RWPE1 (cell line): Measurements from ENCODE around the gene RERE.

Source experiments
- CTCF ChIA-PET: fragments of 350-600 bp; sonication (Branson Sonifier 250); formaldehyde crosslinking; extraction: SDS; loops from one replicate; lab custom pipeline; 2021; lab: Yijun Ruan, JAX
- POLR2A ChIA-PET: fragments of 400-600 bp; formaldehyde crosslinking; extraction: SDS; loops from one replicate; lab custom pipeline; 2020; ENCODE audit warnings: antibody characterized with exemption; ENCODE audit not compliant: low non-redundant PET; lab: Yijun Ruan, JAX
- DNase-seq: peaks from one replicate; pipeline ENCODE4 v3.0.0; 2012; ENCODE audit warnings: low spot score
- H3K27ac ChIP-seq: fragments of 450-650 bp; 2 replicates; pipeline ENCODE4 v1.5.1; 2017
- TF ChIP-seq, protein P1 (sequence below): fragments of 450-650 bp; conservative IDR thresholded peaks from 2 replicates; pipeline ENCODE4 v1.5.1; 2017; ENCODE audit warnings: low read depth, mild to moderate bottlenecking

The RERE gene

DNA sequence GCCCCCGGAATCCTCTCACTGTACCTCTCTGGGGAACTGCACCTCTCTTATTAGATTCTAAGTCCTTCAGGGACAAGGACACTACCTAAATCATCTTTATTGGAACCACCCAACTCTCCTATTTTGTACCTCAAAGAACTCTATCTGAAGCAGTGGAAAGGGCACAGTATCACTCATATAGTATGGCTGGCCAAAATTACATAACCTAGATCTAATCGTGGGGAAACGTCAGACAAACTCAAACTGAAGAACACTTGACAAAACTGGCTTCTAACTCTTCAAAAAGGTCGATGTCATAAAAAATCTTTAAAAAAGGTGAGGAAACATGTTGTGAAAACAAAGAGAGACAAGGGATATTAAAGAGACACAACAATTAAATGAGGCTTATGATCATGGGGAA lies 289.5 kb downstream of the RERE start:
- peak overlapping the region; percentile 80 for H3K27ac ChIP-seq
- TF ChIP-seq, protein P1, sequence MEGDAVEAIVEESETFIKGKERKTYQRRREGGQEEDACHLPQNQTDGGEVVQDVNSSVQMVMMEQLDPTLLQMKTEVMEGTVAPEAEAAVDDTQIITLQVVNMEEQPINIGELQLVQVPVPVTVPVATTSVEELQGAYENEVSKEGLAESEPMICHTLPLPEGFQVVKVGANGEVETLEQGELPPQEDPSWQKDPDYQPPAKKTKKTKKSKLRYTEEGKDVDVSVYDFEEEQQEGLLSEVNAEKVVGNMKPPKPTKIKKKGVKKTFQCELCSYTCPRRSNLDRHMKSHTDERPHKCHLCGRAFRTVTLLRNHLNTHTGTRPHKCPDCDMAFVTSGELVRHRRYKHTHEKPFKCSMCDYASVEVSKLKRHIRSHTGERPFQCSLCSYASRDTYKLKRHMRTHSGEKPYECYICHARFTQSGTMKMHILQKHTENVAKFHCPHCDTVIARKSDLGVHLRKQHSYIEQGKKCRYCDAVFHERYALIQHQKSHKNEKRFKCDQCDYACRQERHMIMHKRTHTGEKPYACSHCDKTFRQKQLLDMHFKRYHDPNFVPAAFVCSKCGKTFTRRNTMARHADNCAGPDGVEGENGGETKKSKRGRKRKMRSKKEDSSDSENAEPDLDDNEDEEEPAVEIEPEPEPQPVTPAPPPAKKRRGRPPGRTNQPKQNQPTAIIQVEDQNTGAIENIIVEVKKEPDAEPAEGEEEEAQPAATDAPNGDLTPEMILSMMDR = no peak
- CTCF ChIA-PET = interaction anchor here (0.6 kb wide), 1 partner anchor 9 kb away, joined by 5 read pairs; no protein-coding TSS in a partner anchor
- POLR2A ChIA-PET = no interaction called here
- DNase-seq = no peak

- H3K27ac ChIP-seq = peak overlapping the region; percentile 88
- ChIA-PET CTCF (interaction anchor here (0.7 to 1.1 kb wide), 2 partner anchors 61 to 201 kb away, joined by 3 read pairs; no protein-coding TSS in a partner anchor), POLR2A (no interaction called here)
- TF ChIP-seq, protein P1 = no peak
- peak; percentile 68 for DNase-seq
Observed at GRCh38 chr1:8525558-8526275, 291.7 kb downstream of the RERE start.

- POLR2A ChIA-PET = no interaction called here
- CTCF ChIA-PET = interaction anchor here (0.5 kb wide), 1 partner anchor 158 kb away, joined by 3 read pairs; no protein-coding TSS in a partner anchor
- DNase-seq = no peak
- H3K27ac ChIP-seq = peak overlapping the region; percentile 88
- TF ChIP-seq, protein P1 = no peak
Observed at GRCh38 chr1:8525216-8525557, 292.3 kb downstream of the RERE start.

DNA sequence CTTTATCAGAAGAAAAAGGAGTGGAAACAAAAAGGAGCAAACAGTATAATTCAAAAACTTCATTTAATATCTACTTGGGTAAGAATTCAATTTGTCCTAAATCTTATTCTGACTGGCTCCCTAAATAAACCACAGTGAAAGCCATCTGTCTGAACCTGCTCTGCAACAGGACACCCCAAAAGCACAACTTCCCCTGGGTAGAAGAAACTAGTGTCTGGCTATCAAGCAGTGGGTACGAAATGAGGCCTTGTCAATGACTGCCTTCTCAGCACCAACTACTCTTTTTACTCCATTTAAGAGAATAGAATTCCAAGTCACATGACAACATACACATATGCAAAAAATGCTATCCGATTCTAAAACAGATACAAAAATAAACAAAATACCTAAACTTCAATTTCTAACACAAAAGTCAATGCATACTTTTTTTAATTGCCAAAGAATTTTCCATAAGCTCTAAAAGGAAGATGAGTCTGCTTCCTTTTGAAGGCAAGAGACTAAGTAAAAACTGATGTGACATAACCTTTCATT lies 292.7 kb downstream of the RERE start:
- H3K27ac ChIP-seq = peak overlapping the region; percentile 88
- POLR2A ChIA-PET = no interaction called here
- TF ChIP-seq, protein P1 = no peak
- CTCF ChIA-PET = interaction anchor here (0.5 to 0.7 kb wide), 2 partner anchors 159 to 320 kb away, joined by 3 read pairs; no protein-coding TSS in a partner anchor
- DNase-seq = no peak

- ChIA-PET CTCF (interaction anchor here (0.7 kb wide), 1 partner anchor 321 kb away, joined by 3 read pairs; no protein-coding TSS in a partner anchor), POLR2A (no interaction called here)
Observed at GRCh38 chr1:8523666-8524206, 293.7 kb downstream of the RERE start.

DNA sequence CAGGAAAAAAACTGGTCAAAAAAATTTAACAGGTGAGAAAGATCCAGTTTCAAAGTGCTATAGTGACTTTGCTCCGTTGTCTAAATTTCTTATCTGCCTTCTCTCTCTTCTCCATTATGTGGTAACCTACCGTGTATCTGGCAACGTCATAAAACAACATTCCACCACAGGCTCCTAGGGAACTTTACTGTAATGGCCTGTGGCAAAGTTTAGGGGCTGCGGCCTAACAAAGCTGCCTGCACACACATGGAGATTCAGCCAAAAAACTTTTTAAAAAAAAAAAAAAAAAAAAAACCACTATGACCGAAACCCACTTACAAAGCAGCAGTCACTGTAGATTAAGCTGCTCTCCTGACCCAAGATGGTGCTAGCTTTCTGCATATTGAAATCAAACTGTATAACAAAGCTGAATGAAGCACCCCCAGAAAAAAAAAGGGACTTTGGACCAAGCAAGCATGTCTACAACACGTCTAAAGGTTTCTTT lies 296.9 kb downstream of the RERE start:
- POLR2A ChIA-PET = no interaction called here
- no peak for DNase-seq
- CTCF ChIA-PET = interaction anchor here (0.7 kb wide), 1 partner anchor 38 kb away, joined by 3 read pairs; no protein-coding TSS in a partner anchor
- no peak overlapping the region for H3K27ac ChIP-seq
- TF ChIP-seq, protein P1 = no peak

More at GRCh38 chr1:8523666-8524206, 293.7 kb downstream of the RERE start:
- TF ChIP-seq, protein P1 = no peak
- H3K27ac ChIP-seq = no peak overlapping the region
- no peak for DNase-seq
